HepG2 (cell line): ENCODE measurements around the gene PRR35. TPM values are rescaled to one million over a fixed set of nuclear protein-coding genes. Genes with fewer than 3 reads are reported as not detected.
A peak's percentile ranks its signal among the peaks of the same experiment; 100 is the strongest.

ENCODE experiments used
- CCAR2 ChIP-seq: fragments of 200-400 bp; formaldehyde crosslinking; optimal IDR thresholded peaks from 2 replicates; pipeline ENCODE3; 2018; ENCODE audit warnings: low read depth, mild to moderate bottlenecking, low read length, moderate library complexity
- ETV6 ChIP-seq: sonication (generic); formaldehyde crosslinking; conservative IDR thresholded peaks from 2 replicates; pipeline ENCODE4 v1.4.0; 2020; ENCODE audit warnings: missing genetic modification reagents
- HDAC1 ChIP-seq: sonication (generic); formaldehyde crosslinking; IDR thresholded peaks from 2 replicates; pipeline ENCODE4 v1.5.1; 2020; ENCODE audit warnings: mild to moderate bottlenecking, missing genetic modification reagents
- JARID2 ChIP-seq: sonication (generic); formaldehyde crosslinking; IDR thresholded peaks from 2 replicates; pipeline ENCODE4 v1.8.1; 2023; ENCODE audit warnings: missing genetic modification reagents, inconsistent platforms; ENCODE audit not compliant: insufficient replicate concordance
- MZF1 ChIP-seq: sonication (generic); formaldehyde crosslinking; IDR thresholded peaks from 2 replicates; pipeline ENCODE4 v1.8.1; 2023; ENCODE audit warnings: mild to moderate bottlenecking, missing genetic modification reagents, borderline replicate concordance
- NFKB2 ChIP-seq: sonication (generic); formaldehyde crosslinking; IDR thresholded peaks from 2 replicates; pipeline ENCODE4 v1.4.0; 2020; ENCODE audit warnings: missing genetic modification reagents, borderline replicate concordance
- NFYB ChIP-seq: sonication (generic); formaldehyde crosslinking; IDR thresholded peaks from 2 replicates; pipeline ENCODE4 v1.4.0; 2020; ENCODE audit warnings: missing genetic modification reagents
- PCBP1 ChIP-seq: fragments of 200-400 bp; formaldehyde crosslinking; IDR thresholded peaks from 2 replicates; pipeline ENCODE4 v1.6.1; 2017; ENCODE audit warnings: mild to moderate bottlenecking, low read depth, low read length, borderline replicate concordance
- ZBTB40 ChIP-seq, 2 experiments: fragments of 450-650 bp in 1 of 2; sonication (generic) in 1 of 2; formaldehyde crosslinking in 1 of 2; IDR thresholded peaks; 2 replicates each; pipeline versions ENCODE4 v1.6.1 to v1.8.0; 2016 to 2022; ENCODE audit warnings: antibody characterized with exemption in 1 of 2, mild to moderate bottlenecking in 1 of 2, missing genetic modification reagents in 1 of 2
- ZNF234 ChIP-seq: sonication (generic); formaldehyde crosslinking; conservative IDR thresholded peaks from 2 replicates; pipeline ENCODE4 v1.5.1; 2020; ENCODE audit warnings: mild to moderate bottlenecking, missing genetic modification reagents
- ZNF333 ChIP-seq: sonication (generic); formaldehyde crosslinking; IDR thresholded peaks from 2 replicates; pipeline ENCODE4 v1.4.0; 2020; ENCODE audit warnings: mild to moderate bottlenecking, missing genetic modification reagents, borderline replicate concordance
- ZNF605 ChIP-seq: sonication (generic); formaldehyde crosslinking; IDR thresholded peaks from 2 replicates; pipeline ENCODE4 v1.8.0; 2022; ENCODE audit warnings: mild to moderate bottlenecking, missing genetic modification reagents
- polyA plus RNA-seq, 8 experiments: library from polyadenylated mRNA; depleted of rRNA in 3 of 8; stranded (reverse) in 7 of 8; unstranded in 1 of 8; fragments of >200 nt; fragmentation: Illumina TruSeq in 4 of 8; extraction: Trizol in 4 of 8; gene quantifications; 2 replicates each; pipeline versions ENCODE4 v1.2.1 to v1.2.3, GENCODE V29; 2011 to 2016; ENCODE audit warnings: low read depth in 4 of 8, missing spikeins in 1 of 8, mixed read lengths in 1 of 8; ENCODE audit not compliant: insufficient read depth in 1 of 8
- total RNA-seq, 5 experiments: library from RNA; depleted of rRNA; stranded (reverse); fragments of >200 nt; fragmentation: Illumina TruSeq; extraction: Trizol; gene quantifications; 2 replicates each; pipeline ENCODE4 v1.2.3, GENCODE V29; 2016; ENCODE audit warnings: low read depth in 1 of 5
- TF ChIP-seq, protein P1 (sequence below): sonication (generic); formaldehyde crosslinking; IDR thresholded peaks from 2 replicates; pipeline ENCODE4 v1.9.0; 2022; ENCODE audit warnings: missing genetic modification reagents, mild to moderate bottlenecking, borderline replicate concordance
- TF ChIP-seq, protein P2 (sequence below): sonication (generic); formaldehyde crosslinking; IDR thresholded peaks from 2 replicates; pipeline ENCODE4; 2020; ENCODE audit warnings: missing genetic modification reagents, mild to moderate bottlenecking, borderline replicate concordance

Gene PRR35
- total and polyA plus RNA-seq, 2 of the 13 experiments (the other 11 are each of a cell fraction or from before 2014, with no cell fraction given): 0.07 to 0.16 TPM

DNA sequence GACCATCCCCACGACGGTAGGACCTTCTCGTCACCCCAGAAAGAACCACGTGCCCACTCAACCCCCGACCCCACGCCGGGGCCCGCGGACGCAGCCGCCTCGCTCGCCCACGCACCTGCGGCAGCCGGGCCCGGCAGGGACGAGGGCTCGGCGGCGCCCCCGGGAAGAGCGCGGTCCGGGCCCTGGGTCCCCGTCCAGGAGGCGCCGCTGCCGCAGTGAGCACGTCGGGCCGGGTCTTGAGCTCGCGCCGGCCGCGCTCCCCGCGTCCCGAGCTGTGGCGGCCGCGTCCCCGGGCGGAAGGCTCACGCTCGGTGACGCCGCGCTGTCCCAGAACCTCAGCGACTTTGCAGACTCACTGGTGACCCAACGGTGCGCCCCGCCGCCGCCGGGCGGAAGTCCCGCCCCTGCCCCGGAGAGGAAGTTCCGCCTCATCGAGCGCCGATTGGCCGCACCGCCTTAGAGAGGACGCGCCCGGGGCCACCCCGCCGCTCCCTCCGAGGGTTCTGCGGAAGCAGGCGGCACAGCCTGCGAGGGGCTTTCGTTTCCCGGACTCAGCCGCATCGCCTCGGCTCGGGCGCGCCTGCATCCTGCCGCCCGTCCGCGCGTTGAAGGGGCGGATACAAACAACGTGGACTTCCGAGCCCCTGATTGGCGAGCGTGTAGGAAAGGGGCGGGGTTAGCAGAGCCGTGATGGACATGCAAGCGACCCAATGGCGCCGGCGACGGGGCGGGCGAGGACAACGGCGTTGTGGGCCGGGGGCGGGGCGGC, 28.9 kb downstream of the PRR35 start (continued):
- peak; percentile 63 for TF ChIP-seq ZBTB40 (IDR thresholded peaks at IDR 0.05)
- no peak; the same call in 1 of the 2 replicates for TF ChIP-seq ZBTB40 (CRISPR knock-in tag; IDR thresholded peaks at IDR 0.05)
- TF ChIP-seq ZNF605: peak; percentile 67
- TF ChIP-seq, protein P1, sequence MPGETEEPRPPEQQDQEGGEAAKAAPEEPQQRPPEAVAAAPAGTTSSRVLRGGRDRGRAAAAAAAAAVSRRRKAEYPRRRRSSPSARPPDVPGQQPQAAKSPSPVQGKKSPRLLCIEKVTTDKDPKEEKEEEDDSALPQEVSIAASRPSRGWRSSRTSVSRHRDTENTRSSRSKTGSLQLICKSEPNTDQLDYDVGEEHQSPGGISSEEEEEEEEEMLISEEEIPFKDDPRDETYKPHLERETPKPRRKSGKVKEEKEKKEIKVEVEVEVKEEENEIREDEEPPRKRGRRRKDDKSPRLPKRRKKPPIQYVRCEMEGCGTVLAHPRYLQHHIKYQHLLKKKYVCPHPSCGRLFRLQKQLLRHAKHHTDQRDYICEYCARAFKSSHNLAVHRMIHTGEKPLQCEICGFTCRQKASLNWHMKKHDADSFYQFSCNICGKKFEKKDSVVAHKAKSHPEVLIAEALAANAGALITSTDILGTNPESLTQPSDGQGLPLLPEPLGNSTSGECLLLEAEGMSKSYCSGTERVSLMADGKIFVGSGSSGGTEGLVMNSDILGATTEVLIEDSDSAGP (CRISPR knock-in tag): peak; percentile 58; the same call in 1 of the 2 replicates
- TF ChIP-seq, protein P2, sequence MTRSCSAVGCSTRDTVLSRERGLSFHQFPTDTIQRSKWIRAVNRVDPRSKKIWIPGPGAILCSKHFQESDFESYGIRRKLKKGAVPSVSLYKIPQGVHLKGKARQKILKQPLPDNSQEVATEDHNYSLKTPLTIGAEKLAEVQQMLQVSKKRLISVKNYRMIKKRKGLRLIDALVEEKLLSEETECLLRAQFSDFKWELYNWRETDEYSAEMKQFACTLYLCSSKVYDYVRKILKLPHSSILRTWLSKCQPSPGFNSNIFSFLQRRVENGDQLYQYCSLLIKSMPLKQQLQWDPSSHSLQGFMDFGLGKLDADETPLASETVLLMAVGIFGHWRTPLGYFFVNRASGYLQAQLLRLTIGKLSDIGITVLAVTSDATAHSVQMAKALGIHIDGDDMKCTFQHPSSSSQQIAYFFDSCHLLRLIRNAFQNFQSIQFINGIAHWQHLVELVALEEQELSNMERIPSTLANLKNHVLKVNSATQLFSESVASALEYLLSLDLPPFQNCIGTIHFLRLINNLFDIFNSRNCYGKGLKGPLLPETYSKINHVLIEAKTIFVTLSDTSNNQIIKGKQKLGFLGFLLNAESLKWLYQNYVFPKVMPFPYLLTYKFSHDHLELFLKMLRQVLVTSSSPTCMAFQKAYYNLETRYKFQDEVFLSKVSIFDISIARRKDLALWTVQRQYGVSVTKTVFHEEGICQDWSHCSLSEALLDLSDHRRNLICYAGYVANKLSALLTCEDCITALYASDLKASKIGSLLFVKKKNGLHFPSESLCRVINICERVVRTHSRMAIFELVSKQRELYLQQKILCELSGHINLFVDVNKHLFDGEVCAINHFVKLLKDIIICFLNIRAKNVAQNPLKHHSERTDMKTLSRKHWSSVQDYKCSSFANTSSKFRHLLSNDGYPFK: peak; percentile 51; the same call in 1 of the 2 replicates
- no peak for TF ChIP-seq CCAR2
- TF ChIP-seq ETV6 (CRISPR knock-in tag): peak; percentile 66; the same call in 1 of the 2 replicates
- peak; percentile 38 for TF ChIP-seq JARID2 (CRISPR knock-in tag)
- TF ChIP-seq PCBP1: 0 out of 2 replicates have a peak, but pooled peaks have one; percentile 13
- 0 out of 2 replicates have a peak, but pooled peaks have one; percentile 77 for TF ChIP-seq ZNF333 (CRISPR knock-in tag)
- no peak for TF ChIP-seq NFKB2 (CRISPR knock-in tag)
- peak; percentile 59 for TF ChIP-seq HDAC1 (CRISPR knock-in tag)
- TF ChIP-seq ZNF234: no peak
- peak; percentile 77 for TF ChIP-seq NFYB
- no peak for TF ChIP-seq MZF1 (CRISPR knock-in tag)
